GM12891 (cell line): ENCODE results near the gene MX2.

Source experiments
- POLR2A ChIP-seq: IDR thresholded peaks from 2 replicates; pipeline ENCODE4 v1.6.1; 2011; ENCODE audit warnings: low read depth, low read length, control low read depth
- POLR2AphosphoS5 ChIP-seq: IDR thresholded peaks from 2 replicates; pipeline ENCODE4 v1.6.1; 2011; ENCODE audit warnings: low read depth, low read length, control low read depth

DNA sequence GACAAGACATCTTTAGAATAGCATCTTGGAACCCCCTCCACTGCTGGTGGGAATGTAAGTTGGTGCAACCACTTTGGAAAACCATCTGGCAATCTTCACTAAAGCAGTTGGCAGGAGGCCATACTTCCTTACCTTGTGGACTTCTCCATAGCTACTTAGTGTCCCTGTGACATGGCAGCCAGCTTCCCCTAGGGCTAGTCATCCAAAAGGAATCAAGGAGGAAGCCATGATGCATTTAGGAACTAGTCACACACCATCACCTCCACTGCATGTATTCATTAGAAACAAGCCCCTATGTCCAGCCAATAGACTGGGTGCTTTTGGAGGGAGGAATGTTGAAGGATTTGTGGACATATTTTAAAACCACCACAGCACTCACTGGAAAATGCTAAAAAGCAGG lies 19.9 kb downstream of the MX2 start:
- TF ChIP-seq POLR2A (no peak), POLR2AphosphoS5 (no peak)
